C4-2B (cell line): Measurements from ENCODE around the gene SLC1A4.
A peak's percentile ranks its signal among the peaks of the same experiment; 100 is the strongest.

ENCODE experiments used
- H3K27ac ChIP-seq: fragments of 450-650 bp; 2 replicates; pipeline ENCODE4 v1.5.1; 2017
- CTCF ChIP-seq: fragments of 450-650 bp; conservative IDR thresholded peaks from 2 replicates; pipeline ENCODE4 v1.5.1; 2017; ENCODE audit warnings: mild to moderate bottlenecking
- ZFX ChIP-seq: fragments of 450-650 bp; IDR thresholded peaks from 2 replicates; pipeline ENCODE4 v1.6.1; 2017

Gene SLC1A4

GRCh38 chr2:65056215-65057053 lies 67.2 kb downstream of the SLC1A4 start, which contains the start of gene CEP68:
Gene CEP68, plus strand, starts transcription at chr2:65056416. Its CDS starts 13,029 bp downstream, at chr2:65069445.
- H3K27ac ChIP-seq: peak within 1 kb of the TSS; percentile 71
- TF ChIP-seq ZFX (peak; percentile 59), CTCF (no peak)

GRCh38 chr2:65057054-65057375 lies 67.8 kb downstream of the SLC1A4 start:
- TF ChIP-seq ZFX: no peak
- no peak for TF ChIP-seq CTCF
- H3K27ac ChIP-seq: peak overlapping the region; percentile 71

GRCh38 chr2:65057391-65058052 lies 68.3 kb downstream of the SLC1A4 start:
- TF ChIP-seq ZFX (no peak), CTCF (no peak)
- H3K27ac ChIP-seq: no peak overlapping the region

- TF ChIP-seq ZFX (no peak), CTCF (no peak)
- H3K27ac ChIP-seq: no peak overlapping the region
Observed at GRCh38 chr2:65059071-65059470, 69.9 kb downstream of the SLC1A4 start.

- no peak overlapping the region for H3K27ac ChIP-seq
- TF ChIP-seq CTCF (no peak), ZFX (no peak)
Observed at GRCh38 chr2:65061146-65061909, 72.1 kb downstream of the SLC1A4 start.

GRCh38 chr2:65061910-65062339 lies 72.7 kb downstream of the SLC1A4 start:
- TF ChIP-seq ZFX (no peak), CTCF (no peak)
- H3K27ac ChIP-seq: no peak overlapping the region
